ENCODE results near the gene MRPL9.
A peak's percentile ranks its signal among the peaks of the same experiment; 100 is the strongest.

MRPL9 gene

DNA sequence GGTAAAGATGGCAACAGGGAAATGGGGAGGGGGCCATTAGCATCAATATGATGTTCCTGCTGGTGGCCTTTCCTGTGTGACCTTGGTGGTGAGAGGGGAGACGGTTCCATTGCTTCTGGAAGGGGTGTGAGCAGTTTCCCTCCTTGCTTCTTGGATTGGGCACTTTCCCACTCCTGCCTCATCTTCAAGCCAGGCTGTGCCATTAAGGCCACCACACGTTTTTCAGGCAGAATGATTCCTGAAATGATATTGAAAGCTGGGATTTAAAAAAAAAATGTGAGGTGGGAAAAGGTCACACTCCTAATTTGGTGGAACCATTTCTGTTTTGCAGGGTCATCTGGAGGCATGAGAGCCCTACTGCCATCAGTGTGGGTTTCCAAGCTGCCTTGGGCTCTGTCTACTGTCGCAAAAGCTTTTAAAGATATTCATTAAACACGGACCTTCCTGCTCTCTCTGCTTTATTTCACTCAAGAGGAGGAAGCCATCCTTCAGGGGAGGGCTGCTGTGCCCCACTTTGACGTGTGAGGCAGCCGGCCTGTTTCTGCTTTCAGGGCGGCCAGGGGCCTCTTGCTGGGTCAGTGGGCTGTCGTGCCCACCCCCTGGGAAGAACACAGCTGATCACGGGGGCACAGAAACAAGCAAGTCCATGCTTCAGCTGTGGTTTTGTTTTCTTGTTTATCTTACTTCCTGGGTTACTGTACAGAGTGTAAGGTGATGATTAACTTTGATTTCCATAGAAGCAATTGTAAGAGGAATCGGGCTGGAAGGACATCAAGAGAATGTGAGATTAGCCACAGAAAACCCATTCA lies 33.9 kb downstream of the MRPL9 start:
- no peak for DNase-seq

DNA sequence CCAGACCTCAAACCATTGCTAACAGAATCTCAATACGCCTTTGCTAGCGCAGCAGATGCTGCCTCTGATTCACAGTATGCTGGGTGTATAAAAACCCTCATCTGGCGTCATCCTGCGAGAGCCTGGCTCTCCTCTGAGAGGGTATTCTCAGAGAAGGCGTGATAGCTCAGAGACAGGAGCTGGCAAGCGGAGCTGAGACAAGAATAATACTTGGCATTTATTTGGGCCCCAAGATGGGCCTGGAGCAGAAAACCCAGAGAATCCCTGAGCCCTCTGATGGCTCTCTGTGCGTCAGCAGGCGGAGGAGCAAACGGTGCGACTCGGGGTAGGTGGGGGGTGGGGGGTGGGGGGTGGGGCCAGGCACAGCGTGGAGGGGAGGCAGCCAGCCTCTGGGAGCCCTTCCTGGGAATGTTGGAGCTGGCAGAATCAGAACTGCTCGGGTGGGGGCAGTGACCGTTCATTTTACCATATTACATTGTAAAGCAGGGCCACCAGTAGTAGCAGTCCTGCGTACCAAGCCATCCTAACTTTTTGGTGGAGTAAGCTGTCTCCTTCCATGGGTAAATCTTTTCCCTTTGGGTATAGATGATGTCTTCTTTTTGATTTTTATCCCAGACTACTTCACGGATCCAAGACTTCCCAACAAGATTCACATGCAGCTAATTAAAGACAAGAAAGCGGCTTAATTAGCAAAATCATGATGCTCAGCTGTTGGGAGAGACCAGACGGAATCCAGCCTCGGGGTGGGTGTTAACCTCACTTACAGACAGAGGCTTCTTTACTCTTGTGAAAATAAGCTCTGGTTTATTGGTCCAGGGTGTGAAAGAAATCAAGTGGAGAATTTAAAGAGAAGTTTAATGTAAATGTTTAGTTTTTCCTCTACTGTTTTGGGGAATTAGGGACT lies 34.9 kb downstream of the MRPL9 start:
- no peak for DNase-seq

DNA sequence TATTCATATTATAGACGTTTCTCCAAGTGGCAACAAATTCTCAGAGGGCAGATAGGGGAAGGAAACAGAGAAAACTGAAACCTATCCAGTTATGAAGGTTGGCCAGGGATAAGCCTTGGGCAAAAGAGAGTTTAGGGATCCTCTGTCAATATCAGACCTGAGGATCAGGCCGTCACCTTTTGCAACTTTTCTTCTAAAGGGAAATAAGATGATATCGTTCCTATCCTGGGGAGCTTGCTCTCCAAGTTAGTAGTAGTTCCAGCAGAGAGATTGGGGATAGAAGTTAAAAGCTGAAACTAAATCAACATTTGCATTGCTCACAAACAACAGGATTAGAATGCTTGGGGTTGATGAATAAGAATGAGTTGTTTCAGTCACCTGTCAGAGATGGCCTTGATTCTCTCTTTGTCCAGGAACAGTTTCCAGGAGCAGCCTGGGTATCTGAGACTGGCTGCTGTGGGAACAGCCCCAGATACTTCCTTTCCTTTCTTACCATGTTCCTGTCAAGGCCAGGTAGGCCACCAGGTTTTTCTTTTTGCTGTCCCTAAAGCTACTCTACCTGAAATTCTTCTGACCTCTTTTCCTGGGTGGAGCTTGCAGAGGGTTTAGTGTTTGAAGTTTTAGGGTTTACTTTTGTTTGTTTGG lies 39.4 kb downstream of the MRPL9 start:
- no peak for DNase-seq

DNA sequence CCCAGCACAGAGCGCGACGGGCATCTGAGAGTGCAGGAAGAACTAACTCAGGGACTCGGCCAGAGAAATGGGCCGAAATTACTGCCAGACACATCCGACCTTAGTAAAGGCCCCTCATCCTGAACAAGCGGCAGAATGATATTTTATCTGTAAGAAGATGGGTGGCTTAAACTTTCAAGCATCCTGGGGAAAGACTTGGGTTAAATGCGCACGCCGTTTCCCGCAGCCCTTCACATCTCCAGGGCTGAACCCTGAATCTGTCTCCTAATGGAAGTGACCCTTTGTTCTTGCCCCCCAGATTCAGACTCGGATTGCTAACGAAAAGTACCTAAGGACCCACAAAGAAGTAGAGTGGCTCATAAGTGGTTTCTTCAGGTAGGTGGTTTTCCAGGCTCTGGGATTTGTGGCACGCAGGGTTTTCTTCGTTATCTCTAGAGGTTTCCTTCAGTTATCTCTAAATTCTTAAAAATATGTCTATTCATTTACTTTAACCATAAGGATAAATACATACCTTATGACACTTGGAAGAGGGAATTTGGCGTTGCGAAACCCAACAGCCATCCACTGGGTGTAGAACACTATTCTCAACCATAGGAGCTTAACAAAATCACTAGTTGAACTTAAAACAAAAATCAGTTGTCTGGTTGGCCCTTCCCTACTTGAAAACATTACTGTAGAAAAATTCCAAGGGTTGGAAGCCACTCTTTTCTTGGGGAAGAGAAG lies 41.3 kb downstream of the MRPL9 start:
- DNase-seq: no peak

DNA sequence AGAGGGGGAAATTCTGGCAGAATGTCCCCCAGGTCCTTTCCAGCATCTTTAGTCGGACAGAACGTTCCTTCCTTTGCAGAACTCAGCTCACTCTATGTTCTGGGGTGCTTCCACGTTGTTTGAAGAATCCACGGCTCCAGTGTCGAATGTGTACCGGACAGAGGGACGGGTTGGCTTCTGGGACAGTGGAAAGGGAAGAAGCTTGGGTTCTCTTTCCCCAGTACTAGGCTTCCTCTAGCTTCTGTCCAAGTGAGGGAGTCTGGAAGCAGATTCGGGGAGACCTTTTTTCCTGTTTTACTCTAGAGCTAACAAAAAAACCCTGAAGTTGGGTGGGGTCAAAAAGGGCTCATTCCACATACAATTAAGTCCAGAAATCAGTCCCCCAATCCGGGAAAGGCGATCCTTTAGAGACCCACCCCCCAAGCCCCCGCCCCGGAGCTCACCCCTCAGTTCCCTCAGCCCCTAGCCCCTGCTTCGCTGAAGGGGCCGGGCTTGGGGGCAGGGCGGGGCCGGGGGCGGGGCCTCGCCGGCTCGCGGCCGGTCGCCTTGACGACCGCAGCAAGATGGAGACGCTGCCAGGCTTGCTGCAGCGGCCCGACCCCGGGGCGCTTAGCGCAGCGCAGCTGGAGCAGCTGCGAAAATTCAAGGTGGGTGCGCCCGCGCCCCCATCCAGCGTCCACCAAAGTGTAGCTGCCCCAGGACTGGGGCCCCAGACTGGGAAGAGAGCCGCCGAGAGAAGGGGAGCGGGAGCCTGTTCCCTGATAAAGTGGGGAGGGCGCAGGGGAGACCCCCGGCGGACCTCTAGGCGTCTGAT lies 42.1 kb downstream of the MRPL9 start, which contains the start of gene RIIAD1:
Gene RIIAD1, plus strand, starts transcription at position 549 of the 814 bp plus-strand sequence. Its CDS starts 15 bp downstream, at position 564.
- DNase-seq: peak; percentile 39

DNA sequence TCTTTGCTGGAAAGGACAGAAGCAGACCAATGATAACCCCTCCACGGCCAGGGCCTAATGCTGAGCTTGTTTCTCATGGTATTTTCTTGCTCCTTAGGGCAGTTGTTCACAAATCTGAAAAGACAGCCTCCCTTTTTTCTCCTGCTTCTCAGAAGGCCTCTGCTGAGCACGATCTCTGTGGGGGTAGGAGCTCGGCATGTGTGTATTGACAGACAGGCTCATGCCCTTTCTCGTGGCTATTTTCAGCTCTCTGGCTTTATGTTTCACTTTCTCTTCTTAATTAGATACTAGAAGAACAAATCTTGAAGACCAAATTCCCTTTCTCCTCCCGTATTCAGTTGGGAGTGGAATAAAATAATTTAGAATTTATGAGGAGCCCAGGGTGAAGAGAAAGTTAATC lies 42.7 kb downstream of the MRPL9 start:
- DNase-seq: no peak

DNA sequence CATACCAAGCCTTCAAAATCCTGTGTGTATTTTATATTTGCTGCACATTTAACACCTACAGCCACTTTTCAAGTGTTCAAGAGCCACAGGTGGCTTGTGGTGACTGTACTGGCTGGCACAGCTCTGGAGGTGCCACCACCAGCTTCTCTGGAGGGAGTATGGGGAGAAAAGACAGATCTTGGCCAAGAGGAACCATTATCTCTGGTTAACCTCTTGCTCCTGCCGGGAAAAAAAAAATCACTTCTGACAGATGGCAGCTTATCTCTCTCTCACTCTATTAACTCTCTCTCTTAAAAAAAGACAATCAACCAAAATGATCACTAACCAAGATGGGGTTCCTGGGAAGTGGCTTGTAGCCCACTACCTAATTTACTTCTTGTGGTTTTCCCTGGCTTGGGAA lies 43.2 kb downstream of the MRPL9 start:
- no peak for DNase-seq

DNA sequence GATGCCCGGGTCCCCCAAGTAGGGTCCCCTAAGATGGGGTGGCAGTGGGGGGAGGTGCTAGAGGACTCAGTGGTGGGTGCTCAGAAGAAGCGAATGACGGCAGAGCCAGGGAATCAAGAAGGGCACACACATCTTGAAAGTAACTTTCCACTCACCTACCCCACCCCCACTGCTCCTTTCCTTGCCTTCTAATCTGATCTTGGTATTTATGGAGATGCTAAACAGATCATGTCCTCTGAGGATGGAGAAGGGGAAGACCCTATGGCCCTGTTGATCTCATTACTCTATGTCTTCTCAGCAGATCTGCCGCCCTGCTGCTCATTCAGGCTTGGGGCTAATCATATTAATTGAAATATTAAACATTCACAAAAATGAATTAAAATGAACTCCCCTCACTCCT lies 44.6 kb downstream of the MRPL9 start:
- DNase-seq: no peak

DNA sequence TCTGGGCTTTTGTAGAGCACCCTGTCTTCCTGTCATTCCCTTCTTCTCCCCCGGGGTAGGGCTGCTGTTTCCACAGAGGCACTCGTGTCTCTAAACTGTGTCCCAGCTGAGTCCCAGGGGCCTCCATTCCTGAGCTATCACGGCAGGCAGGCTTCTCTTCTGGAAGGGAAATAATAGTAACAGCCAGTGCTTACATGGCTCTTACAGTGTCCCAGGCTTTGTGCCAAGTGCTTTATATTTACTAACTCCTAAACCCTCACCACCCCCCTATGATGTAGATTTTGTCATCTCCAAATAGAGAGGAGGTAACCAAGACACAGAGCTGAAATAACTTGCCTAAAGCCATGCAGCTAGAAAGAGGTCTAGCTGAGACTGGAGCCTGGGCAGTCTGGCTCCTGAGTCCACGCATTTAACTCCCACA lies 45.3 kb downstream of the MRPL9 start:
- DNase-seq: no peak

DNA sequence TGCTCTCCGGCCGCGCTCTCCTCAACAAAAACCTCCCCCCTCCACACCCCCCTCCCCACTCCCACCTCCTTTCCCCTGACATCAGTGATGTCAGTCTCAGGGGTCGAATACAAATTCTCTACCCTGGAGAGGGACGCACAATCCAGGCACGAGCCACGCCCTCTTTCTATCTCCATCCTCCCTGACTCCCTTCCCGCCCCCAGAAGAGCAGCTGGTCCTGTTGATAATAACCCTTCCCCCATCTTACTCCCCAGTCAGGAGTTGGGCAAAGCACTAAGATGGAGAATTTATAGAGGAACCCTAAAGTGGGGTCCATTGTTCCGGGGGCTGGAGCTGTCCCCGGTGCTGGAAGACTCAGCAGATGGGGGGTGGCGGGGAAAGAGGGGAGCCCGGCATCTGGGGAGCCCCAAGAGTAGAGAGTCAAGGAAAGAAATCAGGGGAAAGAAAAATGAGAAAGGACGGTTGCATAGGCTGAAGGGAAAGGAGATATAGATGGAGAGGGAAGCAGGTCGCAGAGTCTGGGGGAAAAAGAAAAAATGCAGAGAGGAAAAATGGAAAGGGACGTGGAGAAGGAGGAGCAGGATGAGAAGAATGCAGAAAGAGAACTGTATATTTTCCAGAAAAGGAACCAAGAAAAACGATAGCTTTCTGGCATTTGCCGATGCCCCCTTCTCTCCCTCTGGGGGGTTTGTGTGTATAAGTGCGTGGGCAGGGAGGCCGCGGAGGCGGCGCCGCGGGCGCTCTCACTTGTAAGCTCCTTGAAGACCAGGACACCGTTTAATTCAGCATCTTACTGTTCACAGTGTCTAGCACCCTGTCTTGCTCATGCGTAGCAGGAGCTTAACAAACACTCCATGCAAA lies 46.3 kb downstream of the MRPL9 start, which contains the start of gene CELF3:
Gene CELF3, minus strand, starts transcription at position 33 of the 861 bp plus-strand sequence. CDS start 783 bp downstream, outside the sequence.
- no peak for DNase-seq

DNA sequence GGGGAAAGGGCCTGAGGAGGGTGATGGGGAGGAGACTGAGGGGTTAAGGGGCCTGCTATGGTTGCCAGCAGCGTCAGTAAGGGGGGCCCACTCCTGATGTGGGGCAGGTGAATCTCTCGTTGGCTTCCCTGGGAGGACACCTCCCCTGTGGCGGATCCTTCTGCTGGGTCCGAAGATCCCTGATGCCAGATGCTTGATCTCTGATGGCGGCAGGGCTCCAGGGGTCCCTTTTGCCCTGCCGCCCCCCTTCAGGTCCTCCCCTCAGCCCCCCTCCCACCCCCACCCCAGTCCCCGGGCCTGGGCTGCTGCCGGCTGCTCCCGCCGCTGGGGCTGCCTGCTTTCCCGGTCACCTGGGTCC lies 46.9 kb downstream of the MRPL9 start:
- DNase-seq: no peak

DNA sequence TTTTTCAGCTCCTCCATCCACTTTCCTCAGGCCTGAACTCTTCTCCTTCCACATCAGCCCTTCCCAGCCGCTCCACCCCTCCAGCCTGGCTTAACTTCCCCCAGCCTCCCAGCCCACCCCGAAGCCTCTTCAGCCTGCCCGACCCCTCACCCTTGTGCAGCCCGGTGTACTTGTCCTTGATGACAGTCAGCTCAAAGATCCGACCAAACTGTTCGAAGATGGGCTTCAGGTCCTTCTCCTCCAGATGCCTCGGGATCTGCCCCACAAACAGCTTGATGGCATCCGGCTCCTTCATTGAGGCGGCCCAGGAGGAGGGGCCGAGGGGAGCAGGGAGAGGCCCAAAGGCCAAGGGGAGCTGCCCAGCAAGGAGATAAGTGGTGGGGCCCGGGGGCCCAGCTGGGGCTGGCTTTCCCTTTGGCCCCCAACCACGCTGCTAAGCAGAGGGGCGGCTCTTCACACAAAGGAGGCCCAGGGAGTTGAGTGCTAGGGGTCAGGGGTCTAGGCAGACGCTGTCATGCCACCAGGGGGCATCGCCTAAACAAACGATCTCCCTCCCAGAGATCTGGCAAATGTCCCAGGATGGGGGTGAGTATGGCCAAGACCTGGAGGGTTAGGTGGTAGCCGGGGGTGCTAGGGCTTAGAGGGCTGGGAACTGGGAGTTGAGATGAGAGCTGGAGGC lies 47.4 kb downstream of the MRPL9 start:
- DNase-seq: no peak

DNA sequence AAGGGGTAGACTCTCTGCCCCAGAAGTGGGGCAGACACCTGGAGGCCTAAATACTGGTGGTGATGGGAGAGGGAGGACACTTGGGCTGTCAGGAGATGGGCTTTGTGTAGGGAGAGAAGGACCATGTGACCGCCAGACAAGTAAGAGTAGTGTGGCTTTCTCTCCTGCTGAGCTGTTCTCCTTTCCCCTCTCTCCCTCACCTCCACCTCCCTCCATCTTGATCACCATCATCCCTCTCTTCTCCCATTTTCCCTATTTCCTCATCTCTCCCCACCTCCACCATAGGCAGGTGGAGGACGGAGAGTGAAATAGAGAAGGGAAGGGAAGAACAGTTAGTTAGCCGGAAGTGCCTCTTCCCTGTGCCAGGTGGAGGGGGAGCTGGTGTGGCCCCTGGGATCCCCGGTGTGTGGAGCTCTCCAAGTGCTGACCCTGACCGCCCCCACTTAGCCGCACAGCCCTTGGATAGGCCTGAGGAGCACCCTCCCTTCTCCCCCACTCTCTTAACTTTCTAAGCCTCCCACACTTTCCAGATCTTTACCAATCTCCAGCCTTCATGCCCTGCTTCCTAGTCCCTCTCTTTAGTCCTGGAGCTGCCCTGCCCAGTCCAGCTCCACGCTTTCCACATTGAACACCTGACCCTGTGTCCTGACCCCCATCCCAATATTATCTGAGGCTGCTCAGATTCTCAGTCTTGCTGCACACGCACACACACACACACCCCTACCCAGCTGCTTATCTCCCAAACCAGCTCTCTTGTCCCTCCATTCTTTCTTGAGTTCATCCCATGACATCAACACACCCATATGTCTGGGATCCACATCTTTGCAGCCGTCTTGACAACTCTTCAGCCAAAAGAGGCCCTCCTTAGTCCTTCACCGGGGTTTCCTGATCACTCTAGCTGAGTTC lies 48.2 kb downstream of the MRPL9 start:
- no peak for DNase-seq

DNA sequence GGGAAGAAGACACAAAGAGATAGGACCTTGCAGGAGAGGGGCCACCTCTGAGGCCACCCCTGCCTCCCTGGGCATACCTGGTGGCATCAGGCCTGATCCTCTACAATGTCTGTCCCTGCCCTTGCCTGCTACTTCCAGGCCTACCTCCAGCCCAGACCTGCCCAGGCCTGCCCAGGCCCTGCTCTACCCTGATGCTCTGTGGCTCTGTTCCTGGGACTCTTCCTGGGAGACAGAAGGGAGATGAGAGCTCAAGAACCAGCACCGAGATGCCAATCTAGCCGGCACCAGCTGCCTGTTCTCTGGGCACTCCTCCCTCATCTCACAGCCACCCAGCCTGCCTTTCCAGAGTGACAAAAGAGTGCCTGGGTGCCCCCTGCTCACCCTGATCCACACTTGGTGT lies 49.4 kb downstream of the MRPL9 start:
- no peak for DNase-seq

DNA sequence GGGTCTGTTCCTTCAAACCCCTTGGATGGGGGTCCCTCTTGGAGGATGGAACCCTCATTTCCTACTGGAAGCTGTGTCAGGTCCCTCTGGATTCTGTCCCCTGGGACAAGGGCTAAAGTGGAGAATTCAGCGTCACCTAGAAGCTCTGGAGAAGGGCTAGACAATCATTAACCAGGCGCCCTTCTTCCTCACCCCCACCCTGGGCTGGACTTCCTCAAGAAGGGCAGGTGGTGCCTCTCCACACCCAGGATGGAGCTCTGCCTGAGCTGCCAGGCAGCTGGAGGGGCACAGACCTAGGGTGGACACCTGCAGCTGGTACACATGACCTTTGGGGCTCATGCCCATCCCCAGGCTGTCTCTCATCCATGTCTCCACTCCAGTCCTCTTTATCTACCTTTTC lies 50.3 kb downstream of the MRPL9 start:
- no peak for DNase-seq

DNA sequence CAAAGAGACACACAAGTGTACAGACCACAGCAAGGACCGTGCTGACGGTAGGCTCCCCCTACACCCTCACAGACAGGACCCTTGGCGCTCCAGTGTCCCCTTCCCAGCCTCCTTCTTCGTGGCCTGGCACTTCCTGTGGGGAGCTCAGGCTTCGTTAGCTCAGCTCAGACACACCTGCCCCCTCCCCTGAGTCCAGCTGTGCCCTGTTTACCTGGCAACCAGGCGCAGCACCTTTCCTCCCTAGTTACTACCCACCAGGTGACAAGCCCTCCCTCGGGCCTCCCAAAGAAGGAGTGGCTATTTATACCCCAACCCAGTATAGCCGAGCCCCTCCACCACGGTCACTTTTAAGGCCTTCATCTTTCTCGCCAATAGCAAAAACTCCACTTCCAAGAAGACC lies 51.3 kb downstream of the MRPL9 start:
- no peak for DNase-seq

DNA sequence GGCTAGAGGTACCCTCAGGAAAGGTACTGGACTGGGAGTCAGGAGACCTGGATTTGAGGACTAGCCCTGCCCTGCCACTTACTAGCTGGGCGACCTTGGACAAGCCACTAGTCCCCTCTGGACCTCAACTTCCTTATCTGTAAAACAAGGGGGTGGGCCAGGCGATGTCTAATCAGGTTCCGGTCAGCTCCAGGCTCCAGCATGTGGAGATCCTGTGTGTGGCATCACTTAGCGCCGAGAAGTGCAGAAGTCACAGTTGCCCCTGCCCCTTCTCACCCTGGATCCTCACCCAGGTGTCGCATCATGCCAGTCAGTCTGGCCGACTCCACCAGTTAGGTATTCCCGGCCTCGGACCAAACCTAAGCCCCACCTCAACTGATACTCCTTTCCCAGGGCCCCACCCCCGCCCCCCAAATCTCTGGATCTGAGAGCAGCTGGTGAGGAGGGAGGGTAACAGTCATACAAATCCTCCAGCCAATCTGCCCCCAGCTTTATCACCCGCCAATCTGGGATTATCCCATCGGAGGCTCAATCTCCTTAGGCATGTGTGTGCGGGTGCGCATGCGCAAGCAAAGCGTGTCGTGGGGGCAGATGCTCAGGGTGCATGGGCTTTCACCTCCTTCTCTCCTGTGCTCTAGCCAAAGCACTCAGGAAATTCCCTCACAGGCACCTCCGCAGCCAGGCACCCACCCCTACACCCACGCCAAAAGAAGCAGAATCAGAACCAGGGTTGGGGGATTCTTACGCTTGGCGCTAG lies 52.1 kb downstream of the MRPL9 start:
- DNase-seq: no peak

DNA sequence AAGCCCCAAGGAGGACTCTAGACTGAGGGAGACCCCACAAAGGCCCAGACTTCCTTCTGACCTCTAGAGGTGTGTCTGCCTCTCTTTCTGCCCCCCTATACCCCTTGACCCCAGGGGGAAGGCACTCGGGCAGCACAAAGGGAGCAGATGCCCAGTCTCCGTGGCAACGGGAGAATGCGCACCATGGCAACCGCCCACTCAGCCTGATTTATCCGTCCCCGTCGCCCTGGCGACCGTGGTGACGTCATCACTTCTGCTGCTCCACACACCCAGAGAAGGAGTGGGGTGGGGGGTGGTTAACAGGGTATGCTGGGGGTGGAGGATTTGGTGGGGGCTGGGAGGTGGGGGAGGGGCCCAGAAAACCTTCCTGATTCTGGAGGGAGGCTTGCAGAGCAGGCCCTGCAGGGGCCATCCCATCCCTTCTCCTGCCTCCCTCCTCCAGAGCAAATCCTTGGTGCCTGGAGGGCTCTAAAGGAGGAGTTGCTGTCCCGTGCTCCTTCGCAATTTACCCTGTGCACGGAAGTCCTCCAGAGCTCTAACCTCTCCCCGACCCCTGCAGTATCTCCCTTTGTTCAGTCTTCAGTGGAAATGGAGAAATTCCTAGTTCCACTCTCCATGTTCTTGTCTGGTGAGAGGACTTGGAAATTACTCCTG lies 53.0 kb downstream of the MRPL9 start:
- DNase-seq: peak; percentile 6
